GM10266 (cell line): ENCODE results near the gene SERPINB1.
A peak's percentile ranks its signal among the peaks of the same experiment; 100 is the strongest.

Experiments used
- DNase-seq: peaks from one replicate; pipeline ENCODE4 v3.0.0; 2012; ENCODE audit errors: extremely low spot score
- CTCF ChIP-seq: IDR thresholded peaks from 2 replicates; pipeline ENCODE4 v1.5.1; 2012; ENCODE audit warnings: mild to moderate bottlenecking, low read depth; ENCODE audit not compliant: control insufficient read depth, insufficient read depth; ENCODE audit errors: missing control alignments

SERPINB1 gene

GRCh38 chr6:2877960-2878359 lies 36.3 kb upstream of the SERPINB1 start:
- TF ChIP-seq CTCF: no peak

GRCh38 chr6:2877057-2877882 lies 35.6 kb upstream of the SERPINB1 start:
- TF ChIP-seq CTCF: no peak
- no peak for DNase-seq

More at GRCh38 chr6:2877960-2878359, 36.3 kb upstream of the SERPINB1 start:
- no peak for DNase-seq

- peak; percentile 46 for DNase-seq
- TF ChIP-seq CTCF: peak; percentile 19
Measured at GRCh38 chr6:2876210-2877056, 34.8 kb upstream of the SERPINB1 start.

- TF ChIP-seq CTCF: no peak
- peak; percentile 70 for DNase-seq
Measured at GRCh38 chr6:2875359-2876191, 33.9 kb upstream of the SERPINB1 start.

GRCh38 chr6:2873643-2874042 lies 32.0 kb upstream of the SERPINB1 start:
- TF ChIP-seq CTCF: no peak
- DNase-seq: no peak

GRCh38 chr6:2872423-2873358 lies 31.0 kb upstream of the SERPINB1 start:
- no peak for TF ChIP-seq CTCF
- DNase-seq: no peak
